DOHH2 (cell line): Measurements from ENCODE around the gene AHI1.

Experiments used
- H3F3A ChIP-seq: fragments of 200-600 bp; sonication (generic), shearing (Covaris generic); 2 replicates; pipeline ENCODE4 v1.6.0; 2016; ENCODE audit warnings: antibody characterized with exemption, mild to moderate bottlenecking; ENCODE audit not compliant: control insufficient read depth, insufficient read depth
- H3K27ac ChIP-seq: fragments of 200-600 bp; sonication (generic); 2 replicates; pipeline ENCODE4 v1.5.1; 2014; ENCODE audit warnings: low read depth, mild to moderate bottlenecking, low read length, moderate library complexity
- H3K27me3 ChIP-seq: fragments of 200-600 bp; sonication (generic); 2 replicates; pipeline ENCODE4 v1.6.1; 2014; ENCODE audit warnings: mild to moderate bottlenecking, low read length, mixed read lengths; ENCODE audit not compliant: control insufficient read depth
- H3K36me3 ChIP-seq: fragments of 200-600 bp; sonication (generic); 2 replicates; pipeline ENCODE4 v1.6.1; 2014; ENCODE audit warnings: mild to moderate bottlenecking, low read length, moderate library complexity, mixed read lengths; ENCODE audit not compliant: control insufficient read depth
- H3K4me1 ChIP-seq: fragments of 200-600 bp; sonication (generic); 2 replicates; pipeline ENCODE4 v1.6.1; 2014; ENCODE audit warnings: mild to moderate bottlenecking, low read length, mixed read lengths; ENCODE audit not compliant: control insufficient read depth
- H3K4me2 ChIP-seq: fragments of 200-600 bp; sonication (generic); 2 replicates; pipeline ENCODE4 v1.6.0; 2014; ENCODE audit warnings: mild to moderate bottlenecking, low read length, moderate library complexity
- H3K4me3 ChIP-seq: fragments of 200-600 bp; sonication (generic); 2 replicates; pipeline ENCODE4 v1.5.1; 2014; ENCODE audit warnings: mild to moderate bottlenecking, low read length, mixed read lengths
- H3K79me2 ChIP-seq: fragments of 200-600 bp; sonication (generic); 2 replicates; pipeline ENCODE4 v1.6.1; 2014; ENCODE audit warnings: mild to moderate bottlenecking, low read length, mixed read lengths; ENCODE audit not compliant: control insufficient read depth
- H3K9me2 ChIP-seq: fragments of 200-600 bp; sonication (generic); replicated peaks from 2 replicates; pipeline ENCODE4 v1.6.1; 2014; ENCODE audit warnings: mild to moderate bottlenecking, low read length, mixed read lengths; ENCODE audit not compliant: control insufficient read depth
- H3K9me3 ChIP-seq: fragments of 200-600 bp; sonication (generic); 2 replicates; pipeline ENCODE4 v1.6.1; 2014; ENCODE audit warnings: antibody characterized with exemption, low read length, mixed read lengths; ENCODE audit not compliant: control insufficient read depth, insufficient read depth
- H4K20me1 ChIP-seq: fragments of 200-600 bp; sonication (generic); 2 replicates; pipeline ENCODE4 v1.6.0; 2014; ENCODE audit warnings: low read depth, mild to moderate bottlenecking, antibody characterized with exemption, low read length, moderate library complexity; ENCODE audit not compliant: control insufficient read depth, insufficient read depth
- CTCF ChIP-seq: fragments of 200-600 bp; sonication (generic); IDR thresholded peaks from one replicate; pipeline ENCODE4 v1.5.1; 2014; ENCODE audit warnings: antibody characterized with exemption, mild to moderate bottlenecking, low read depth, low read length; ENCODE audit not compliant: poor library complexity, severe bottlenecking
- EZH2phosphoT487 ChIP-seq: fragments of 200-600 bp; sonication (generic); IDR thresholded peaks from 2 replicates; pipeline ENCODE4 v1.6.1; 2017; ENCODE audit warnings: borderline replicate concordance, mild to moderate bottlenecking, antibody characterized with exemption, low read length, moderate library complexity, mixed read lengths

Gene AHI1

GRCh38 chr6:135358251-135358821 is 139.2 kb downstream of the AHI1 start:
- no peaks in the 10 kb centered on the region for H3K4me1 ChIP-seq
- no peaks in the 10 kb centered on the region for H3F3A ChIP-seq
- no peaks in the 10 kb centered on the region for H3K27me3 ChIP-seq
- H3K9me2 ChIP-seq, result no peaks in the 10 kb centered on the region
- H3K9me3 ChIP-seq, result no peaks in the 10 kb centered on the region
- no peaks in the 10 kb centered on the region for H3K79me2 ChIP-seq
- H3K36me3 ChIP-seq, result no peaks in the 10 kb centered on the region
- H3K4me2 ChIP-seq, result no peak overlapping the region
- no peak for TF ChIP-seq CTCF
- H3K27ac ChIP-seq, result no peak overlapping the region
- no peak overlapping the region for H3K4me3 ChIP-seq
- no peaks in the 10 kb centered on the region for H4K20me1 ChIP-seq

GRCh38 chr6:135354407-135354806 is 143.1 kb downstream of the AHI1 start:
- H3K79me2 ChIP-seq, result no peaks in the 10 kb centered on the region
- no peak overlapping the region for H3K4me3 ChIP-seq
- H3K36me3 ChIP-seq, result no peaks in the 10 kb centered on the region
- H4K20me1 ChIP-seq, result no peaks in the 10 kb centered on the region
- TF ChIP-seq CTCF (no peak), EZH2phosphoT487 (no peak)
- H3K27ac ChIP-seq, result no peak overlapping the region
- H3K4me1 ChIP-seq, result no peaks in the 10 kb centered on the region
- H3F3A ChIP-seq, result no peaks in the 10 kb centered on the region
- H3K9me3 ChIP-seq, result no peaks in the 10 kb centered on the region
- H3K4me2 ChIP-seq, result no peak overlapping the region
- no peaks in the 10 kb centered on the region for H3K9me2 ChIP-seq
- H3K27me3 ChIP-seq, result no peaks in the 10 kb centered on the region

- Histone ChIP-seq H4K20me1 (no peaks in the 10 kb centered on the region), H3K9me2 (no peaks in the 10 kb centered on the region), H3K4me3 (no peak overlapping the region), H3K79me2 (no peaks in the 10 kb centered on the region), H3K4me2 (no peak overlapping the region), H3F3A (no peaks in the 10 kb centered on the region), H3K27me3 (no peaks in the 10 kb centered on the region), H3K36me3 (no peaks in the 10 kb centered on the region), H3K9me3 (no peaks in the 10 kb centered on the region), H3K27ac (no peak overlapping the region), H3K4me1 (no peaks in the 10 kb centered on the region)
- TF ChIP-seq EZH2phosphoT487, result no peak
- TF ChIP-seq CTCF, result no peak
Measured at GRCh38 chr6:135353113-135353512, 144.4 kb downstream of the AHI1 start.
